Activated CD4-positive, alpha-beta T cell treated with anti-CD3 and anti-CD28 coated beads for 36 hours (primary cell): Measurements from ENCODE around the gene AQP5. TPM values are rescaled to one million over a fixed set of nuclear protein-coding genes. Genes with fewer than 3 reads are reported as not detected.

Experiments used
- total RNA-seq, 2 experiments: library from RNA; stranded (reverse); gene quantifications; one replicate each; pipeline ENCODE4 v1.2.3, GENCODE V29; 2021

AQP5 gene
- total RNA-seq, 2 experiments from 2014 or later: not detected

Other genes with a start within 250 kb of the AQP5 start
- 100 to 1,000 TPM; 378 to 450 TPM for gene TMBIM6, start 220.3 kb upstream of the AQP5 start, total RNA-seq
- 1 to 10 TPM; 4.3 to 4.5 TPM for gene NCKAP5L, start 133.5 kb upstream of the AQP5 start, total RNA-seq
- 1 to 10 TPM; 5.5 to 5.6 TPM for gene BCDIN3D, start 118.8 kb upstream of the AQP5 start, total RNA-seq
- gene FAIM2, start 58.0 kb upstream of the AQP5 start, total RNA-seq: under 1 TPM; 0.53 to 0.91 TPM
- not detected for gene AQP2, start 11.1 kb upstream of the AQP5 start, total RNA-seq
- not detected for gene AQP6, start 11.1 kb downstream of the AQP5 start, total RNA-seq
- gene RACGAP1, start 63.6 kb downstream of the AQP5 start, total RNA-seq: 100 to 1,000 TPM in 1 of 2 experiments, 10 to 100 TPM in 1; 99.7 to 118 TPM
- gene ASIC1, start 95.7 kb downstream of the AQP5 start, total RNA-seq: 1 to 10 TPM; 7.3 to 8.0 TPM
- 10 to 100 TPM; 51.8 to 76.6 TPM for gene SMARCD1, start 123.5 kb downstream of the AQP5 start, total RNA-seq
- gene GPD1, start 142.1 kb downstream of the AQP5 start, total RNA-seq: under 1 TPM; 0.25 to 0.37 TPM
- 10 to 100 TPM; 26.8 to 44.2 TPM for gene COX14, start 150.4 kb downstream of the AQP5 start, total RNA-seq
- gene CERS5, start 205.5 kb downstream of the AQP5 start, total RNA-seq: 10 to 100 TPM; 49.4 to 64.4 TPM